ENCODE data around the gene SVOP.

GRCh38 chr12:109065154-109065852, 44.4 kb upstream of the SVOP start:
- no peak for TF ChIP-seq CTCF (conservative IDR thresholded peaks at IDR 0.05 in 1 of 2, IDR thresholded peaks at IDR 0.05 in 1 of 2; ENCODE audit: extremely low read depth in 1 of 2, insufficient read depth in 1 of 2, low read depth in 1 of 2, low read length in 2 of 2)
- TF ChIP-seq EZH2 (IDR thresholded peaks at IDR 0.05; ENCODE audit: borderline replicate concordance, low read length): no peak

Measured in mammary epithelial cell (primary cell).